Measurements from ENCODE around the gene UCK1.

- TF ChIP-seq CTCF (IDR thresholded peaks at IDR 0.05; ENCODE audit: low read length) = no peak
- TF ChIP-seq EZH2 (optimal IDR thresholded peaks at IDR 0.05; ENCODE audit: low read depth, low read length) = no peak
These were observed 44.1 kb downstream of the UCK1 start for GRCh38 chr9:131487001-131487400.

All from MM.1S (cell line).